PC-3 (cell line): ENCODE data around the gene TGFBI.

Experiments used
- CTCF ChIP-seq: fragments of 300-600 bp; sonication (generic); conservative IDR thresholded peaks from 2 replicates; pipeline ENCODE4 v1.5.1; 2017; ENCODE audit warnings: antibody characterized with exemption, low read depth, mild to moderate bottlenecking, low read length
- EZH2 ChIP-seq: fragments of 300-600 bp; sonication (generic); IDR thresholded peaks from one replicate; pipeline ENCODE4 v1.6.1; 2017; ENCODE audit warnings: antibody characterized with exemption, mild to moderate bottlenecking, low read length; ENCODE audit not compliant: unreplicated experiment
- EZH2phosphoT487 ChIP-seq: fragments of 300-600 bp; sonication (generic); IDR thresholded peaks from 2 replicates; pipeline ENCODE4 v1.6.1; 2018; ENCODE audit warnings: mild to moderate bottlenecking, antibody characterized with exemption, low read length, borderline replicate concordance

DNA sequence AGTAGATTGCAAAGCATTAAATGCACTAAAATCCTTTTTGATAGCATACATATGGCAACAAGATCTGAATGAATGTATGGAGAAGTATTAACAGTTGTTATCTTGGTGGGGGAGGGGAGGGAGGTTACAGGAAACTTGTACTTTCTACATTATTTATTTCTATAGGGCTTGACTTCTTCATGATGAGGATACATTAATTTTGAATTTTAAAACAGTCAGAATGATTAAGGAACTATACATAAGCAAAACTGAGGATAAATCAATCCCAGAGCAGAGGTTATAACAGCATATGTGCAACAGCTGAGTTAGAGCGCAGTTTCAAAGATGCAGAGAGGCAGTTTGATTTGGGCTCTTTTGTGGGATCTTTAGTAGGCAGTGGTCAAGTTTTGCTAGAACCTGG lies 80.0 kb downstream of the TGFBI start:
- TF ChIP-seq CTCF (no peak), EZH2 (no peak), EZH2phosphoT487 (no peak)
